BJ (cell line): Measurements from ENCODE around the gene PLSCR1. TPM values are rescaled to one million over a fixed set of nuclear protein-coding genes. Genes with fewer than 3 reads are reported as not detected.

ENCODE experiments used
- CTCF ChIA-PET: fragments of 350-600 bp; formaldehyde crosslinking; extraction: SDS; loops from one replicate; lab custom pipeline; 2021; ENCODE audit warnings: antibody characterized with exemption, inconsistent platforms; lab: Yijun Ruan, JAX
- POLR2A ChIA-PET: fragments of 300-600 bp; sonication (Branson Sonifier 250); formaldehyde crosslinking; extraction: SDS; loops from one replicate; lab custom pipeline; 2021; ENCODE audit warnings: antibody characterized with exemption; lab: Charles Lee
- DNase-seq: peaks from one replicate; pipeline ENCODE4 v3.0.0-alpha.2; 2011; ENCODE audit warnings: low read depth
- H3K27me3 ChIP-seq: 2 replicates; pipeline ENCODE4 v1.6.0; 2011; ENCODE audit warnings: low read length; ENCODE audit not compliant: control insufficient read depth, insufficient read depth
- H3K36me3 ChIP-seq: 2 replicates; pipeline ENCODE4 v1.5.1; 2011; ENCODE audit warnings: low read length; ENCODE audit not compliant: control insufficient read depth, insufficient read depth
- H3K4me3 ChIP-seq: 2 replicates; pipeline ENCODE4 v1.5.1; 2011; ENCODE audit warnings: low read depth, mild to moderate bottlenecking, control low read depth, low read length
- CTCF ChIP-seq: IDR thresholded peaks from 2 replicates; pipeline ENCODE4 v1.5.1; 2011; ENCODE audit warnings: low read depth, mild to moderate bottlenecking, control low read depth, inconsistent platforms, low read length, moderate library complexity; ENCODE audit not compliant: insufficient read depth
- polyA plus RNA-seq: library from polyadenylated mRNA; depleted of rRNA; stranded (reverse); fragments of >200 nt; gene quantifications from 2 replicates; pipeline ENCODE4 v1.2.3, GENCODE V29; 2011

Gene PLSCR1
- polyA plus RNA-seq, 1 experiment: 26.3 TPM

- Histone ChIP-seq H3K36me3 (no peaks in the 10 kb centered on the region), H3K4me3 (no peak overlapping the region), H3K27me3 (no peaks in the 10 kb centered on the region)
- ChIA-PET POLR2A (no interaction called here), CTCF (interaction anchor here (1.6 kb wide), 1 partner anchor 9 kb away, joined by 3 read pairs; no protein-coding TSS in a partner anchor)
- no peak for TF ChIP-seq CTCF
- no peak for DNase-seq
Observed at GRCh38 chr3:146521394-146521793, 23.0 kb downstream of the PLSCR1 start.

- H3K27me3 ChIP-seq: no peaks in the 10 kb centered on the region
- ChIA-PET CTCF (interaction anchor here (1.7 kb wide), 1 partner anchor 21 kb away, joined by 4 read pairs; no protein-coding TSS in a partner anchor), POLR2A (no interaction called here)
- DNase-seq: no peak
- no peak for TF ChIP-seq CTCF
- no peaks in the 10 kb centered on the region; the same call in 1 of the 2 replicates for H3K36me3 ChIP-seq
- no peak overlapping the region for H3K4me3 ChIP-seq
Observed at GRCh38 chr3:146519810-146520209, 24.6 kb downstream of the PLSCR1 start.

- Histone ChIP-seq H3K4me3 (no peak overlapping the region), H3K36me3 (peaks cover 2% of the 10 kb centered on the region; the same call in 1 of the 2 replicates), H3K27me3 (no peaks in the 10 kb centered on the region)
- TF ChIP-seq CTCF: no peak
- DNase-seq: no peak
- POLR2A ChIA-PET: no interaction called here
- CTCF ChIA-PET: interaction anchor here (0.6 to 1.7 kb wide), 2 partner anchors 8 to 23 kb away, joined by 3 to 4 read pairs; no protein-coding TSS in a partner anchor
Observed at GRCh38 chr3:146517684-146518435, 26.5 kb downstream of the PLSCR1 start.

- ChIA-PET POLR2A (no interaction called here), CTCF (interaction anchor here (1.0 to 1.1 kb wide), 3 partner anchors 8 to 17 kb away, joined by 3 read pairs; no protein-coding TSS in a partner anchor)
- no peak overlapping the region for H3K4me3 ChIP-seq
- no peaks in the 10 kb centered on the region for H3K27me3 ChIP-seq
- DNase-seq: no peak
- peaks cover 2% of the 10 kb centered on the region; the same call in 1 of the 2 replicates for H3K36me3 ChIP-seq
- TF ChIP-seq CTCF: no peak
Observed at GRCh38 chr3:146513386-146514051, 30.9 kb downstream of the PLSCR1 start.
